Frontal cortex (tissue), 4 donors: ENCODE measurements around the gene TFPI. TPM values are rescaled to one million over a fixed set of nuclear protein-coding genes. Genes with fewer than 3 reads are reported as not detected.
"Not testable (repeated sequence)": the region's sequence is repeated elsewhere in the genome, so short reads cannot be mapped to it uniquely, and the experiment has no call there.

Experiments
- DNase-seq, 2 donors: peaks; one replicate each; pipeline ENCODE4 v3.0.0; 2012; ENCODE audit warnings: low spot score in 2 of 2
- FAIRE-seq: peaks from 2 replicates; lab custom pipeline; 2012; peaks lifted over from hg19 to GRCh38; lab: Jason Lieb, UNC
- total RNA-seq: library from RNA; depleted of rRNA; stranded (reverse); fragments of >200 nt; gene quantifications from one replicate; pipeline ENCODE4 v1.2.3, GENCODE V29; 2014
- donor health status: control.
- donor health status: control.
- donor health status: control.

The TFPI gene
- 27.7 TPM for total RNA-seq

DNA sequence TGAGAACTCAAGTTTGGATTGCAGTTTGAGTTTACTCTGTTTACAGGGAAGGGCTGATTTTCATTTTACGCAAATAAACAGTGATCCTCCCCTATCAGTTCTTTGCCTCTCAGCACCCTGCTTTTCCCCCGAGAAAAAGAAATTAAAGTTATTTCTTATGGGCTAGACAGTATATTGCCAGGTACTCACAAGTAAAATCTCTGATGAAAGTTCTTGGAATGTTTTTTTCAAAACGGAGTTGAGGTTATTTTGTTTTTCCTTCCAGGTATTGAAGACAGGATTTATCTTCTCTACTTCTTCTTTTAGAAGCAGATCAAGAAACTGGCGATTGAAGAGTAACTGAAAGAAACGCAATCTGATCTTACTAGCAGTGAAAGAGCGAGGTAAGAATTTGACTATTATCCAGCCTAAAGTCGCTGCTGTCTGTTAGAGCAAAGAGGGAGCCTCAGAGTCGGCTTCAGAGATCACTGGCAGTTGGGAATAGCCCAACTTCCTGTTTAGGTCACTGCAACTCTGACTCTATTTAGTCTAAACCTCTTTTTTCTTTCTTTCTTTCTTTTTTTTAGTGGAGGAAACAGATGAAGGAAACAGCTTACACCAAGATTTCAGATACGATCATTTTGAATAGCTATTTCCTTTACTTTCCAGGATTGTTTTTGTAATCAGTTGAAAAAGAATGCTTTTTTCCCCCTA is at the start of gene TFPI:
Gene TFPI (minus strand): TSS at position 425 of the 693 bp plus-strand sequence. CDS start 50,667 bp downstream, outside the sequence.
- no peak for FAIRE-seq
- no peak for DNase-seq

DNA sequence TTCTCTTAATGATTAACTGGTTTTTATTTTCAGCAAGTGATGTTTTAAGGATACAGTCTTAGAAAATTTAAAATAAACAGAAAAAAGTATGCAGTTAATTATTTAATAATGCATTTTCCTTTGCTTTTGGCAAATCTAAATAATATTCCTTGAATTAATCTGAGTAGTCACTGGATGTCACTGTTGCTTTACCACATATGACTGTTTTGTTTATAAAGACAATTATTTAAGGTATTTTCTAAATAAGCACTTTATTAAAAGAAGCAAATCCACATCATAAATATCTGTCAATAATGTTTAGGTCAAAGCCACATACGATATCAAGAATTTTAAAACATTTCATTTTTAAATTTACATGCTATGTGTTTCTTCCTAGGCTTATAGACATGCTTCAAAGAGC is 40.6 kb upstream of the TFPI start:
- DNase-seq (no peak), FAIRE-seq (peak; percentile 83)

DNA sequence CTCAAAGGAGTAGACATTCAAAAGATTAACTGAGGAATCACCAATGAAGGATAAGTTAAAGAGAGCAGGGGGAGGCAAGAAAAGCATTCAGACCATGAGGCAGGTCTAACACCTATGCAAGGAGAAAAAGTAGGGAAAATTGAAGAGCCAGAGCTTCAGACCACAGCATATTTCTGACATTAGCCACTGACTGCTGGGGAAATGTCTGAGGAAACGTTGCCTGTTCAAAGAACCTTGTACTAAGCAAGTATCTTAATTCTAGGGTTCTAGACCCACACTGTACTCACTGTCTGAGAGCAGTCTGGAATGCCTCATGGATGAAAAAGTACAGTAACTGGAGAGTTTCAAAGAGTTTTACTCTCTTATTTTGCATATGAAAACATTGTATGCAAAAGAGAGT is 39.5 kb upstream of the TFPI start:
- FAIRE-seq = no peak

DNA sequence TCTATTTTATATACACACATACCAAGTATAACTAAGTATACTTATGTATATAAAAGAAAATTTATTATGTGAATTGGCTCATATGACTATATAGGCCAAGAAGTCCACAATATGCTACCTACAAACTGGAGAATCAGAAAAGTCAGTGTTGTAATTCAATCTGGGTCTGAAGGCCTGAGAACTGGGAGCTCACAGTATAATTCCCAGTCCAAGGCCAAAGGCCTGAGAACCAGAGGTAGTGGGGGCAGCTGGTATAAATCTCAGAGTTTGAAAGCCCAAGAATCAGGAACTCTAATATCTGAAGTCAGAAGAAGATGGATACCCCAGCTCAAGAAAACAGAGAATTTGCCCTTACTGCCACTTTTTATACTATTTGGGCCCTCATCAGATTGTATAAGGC is 38.9 kb upstream of the TFPI start:
- DNase-seq (no peak), FAIRE-seq (no peak)

More for the DNA sequence above, 39.5 kb upstream of the TFPI start:
- DNase-seq = no peak

DNA sequence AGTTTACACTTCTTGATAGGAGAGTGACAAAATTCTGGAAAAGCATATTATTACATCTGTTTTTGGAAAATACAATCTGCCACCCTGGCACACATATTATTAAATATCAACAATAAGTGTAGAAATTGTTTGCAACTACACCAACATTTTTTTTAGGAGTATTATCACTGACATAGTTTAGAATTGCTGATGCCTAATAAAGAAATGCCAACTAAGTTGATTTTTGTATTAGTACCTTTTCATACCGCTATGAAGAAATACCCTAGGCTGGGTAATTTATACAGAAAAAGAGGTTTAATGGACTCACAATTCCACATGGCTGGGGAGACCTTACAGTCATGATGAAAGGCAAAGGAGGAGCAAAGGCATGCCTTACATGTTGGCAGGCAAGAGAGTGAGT is 35.9 kb upstream of the TFPI start:
- DNase-seq = no peak
- no peak for FAIRE-seq

DNA sequence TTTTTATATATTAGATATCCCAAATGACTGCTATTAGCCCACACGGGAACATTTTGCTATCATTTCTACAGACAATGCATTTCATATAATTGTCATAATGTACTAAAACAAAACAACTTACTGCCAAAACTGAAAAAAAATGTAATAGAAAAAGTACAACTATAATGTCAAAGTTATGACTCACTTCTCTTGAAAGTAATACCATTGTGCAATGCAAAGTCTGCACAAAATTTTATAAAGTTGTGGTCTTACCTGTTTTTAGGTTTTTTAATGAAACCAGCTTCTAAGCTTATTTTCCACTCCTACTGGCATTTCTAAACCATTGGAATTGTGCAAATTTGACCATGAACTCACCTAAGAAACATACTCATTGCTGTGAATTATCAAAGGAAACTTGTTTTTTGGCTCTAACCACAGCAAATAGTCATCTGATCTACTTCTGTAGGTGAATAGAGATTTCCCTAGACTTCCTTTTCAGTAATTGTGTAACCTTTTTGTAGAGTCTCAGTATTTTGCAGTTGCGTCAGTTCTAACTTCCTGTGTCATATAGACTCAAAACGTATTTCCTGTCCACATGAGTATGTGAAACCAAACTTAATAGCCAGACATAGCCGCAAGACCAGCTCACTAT is 31.9 kb upstream of the TFPI start:
- no peak for DNase-seq

DNA sequence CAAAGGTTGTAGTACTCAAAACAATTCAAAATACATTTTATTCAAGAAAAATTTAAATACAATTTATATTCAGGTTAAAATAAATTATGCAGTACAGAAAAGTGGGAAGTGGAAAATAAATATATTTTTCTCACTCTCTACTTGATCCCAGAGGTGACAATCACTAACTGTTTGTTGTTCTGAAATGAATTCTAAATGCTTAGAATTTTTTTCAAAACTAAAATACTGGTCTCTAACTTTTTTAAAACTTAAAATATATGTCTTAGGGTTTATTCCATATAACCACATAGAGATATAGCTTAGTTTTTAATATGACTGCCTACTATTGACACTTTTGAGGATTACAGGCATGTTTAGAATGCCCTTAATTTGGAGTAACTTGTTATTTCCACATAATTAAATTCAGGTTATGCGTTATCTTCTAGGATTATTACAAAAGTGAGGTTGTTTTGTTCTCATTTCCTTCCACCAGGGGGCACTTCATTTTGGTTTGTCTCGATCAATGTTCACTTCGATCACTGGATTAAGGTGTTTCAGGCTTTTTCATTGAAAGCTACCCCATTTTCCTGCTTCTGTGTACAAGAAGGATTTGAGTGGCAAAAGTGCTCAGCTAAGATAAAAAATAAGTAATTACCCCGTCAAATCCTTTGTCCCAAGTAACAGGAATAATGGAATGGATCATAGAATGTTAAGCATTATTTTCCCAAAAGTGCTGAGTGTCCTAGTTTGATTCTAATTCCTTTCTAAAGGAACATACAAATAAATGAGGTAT is 27.1 kb upstream of the TFPI start:
- DNase-seq (no peak), FAIRE-seq (no peak)

More for the DNA sequence above, 31.9 kb upstream of the TFPI start:
- FAIRE-seq = no peak

DNA sequence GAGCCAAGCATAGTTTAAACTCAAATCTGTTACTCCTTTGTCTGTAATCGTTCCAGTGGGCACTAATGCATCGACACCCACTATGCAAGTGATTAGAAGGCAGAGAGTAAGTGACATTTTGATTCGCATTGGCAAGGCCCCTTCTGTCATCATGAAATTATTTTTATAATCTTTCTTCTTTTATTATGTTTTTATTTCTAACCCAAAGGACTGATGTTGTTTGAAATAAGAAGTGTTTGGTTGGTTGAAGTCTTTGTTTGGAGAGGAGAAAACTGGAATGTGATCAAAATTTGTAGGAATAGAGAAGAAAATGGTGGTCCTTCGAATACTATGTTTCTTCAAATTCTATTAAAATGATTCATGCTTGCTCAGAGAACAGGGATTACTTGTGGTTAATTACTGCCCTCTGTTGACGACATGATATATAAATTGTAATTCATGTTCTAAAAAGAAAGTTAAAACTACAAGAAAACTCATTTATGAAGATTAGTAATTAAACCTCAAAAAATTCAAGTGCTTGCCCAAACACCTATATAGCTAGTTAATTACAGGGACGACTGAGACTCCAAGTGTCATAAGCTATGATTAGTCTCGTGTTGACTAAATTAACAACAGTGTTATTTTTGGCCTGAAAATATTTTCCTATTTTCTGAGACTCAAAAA is 26.4 kb upstream of the TFPI start:
- FAIRE-seq (peak; percentile 66), DNase-seq (no peak)

DNA sequence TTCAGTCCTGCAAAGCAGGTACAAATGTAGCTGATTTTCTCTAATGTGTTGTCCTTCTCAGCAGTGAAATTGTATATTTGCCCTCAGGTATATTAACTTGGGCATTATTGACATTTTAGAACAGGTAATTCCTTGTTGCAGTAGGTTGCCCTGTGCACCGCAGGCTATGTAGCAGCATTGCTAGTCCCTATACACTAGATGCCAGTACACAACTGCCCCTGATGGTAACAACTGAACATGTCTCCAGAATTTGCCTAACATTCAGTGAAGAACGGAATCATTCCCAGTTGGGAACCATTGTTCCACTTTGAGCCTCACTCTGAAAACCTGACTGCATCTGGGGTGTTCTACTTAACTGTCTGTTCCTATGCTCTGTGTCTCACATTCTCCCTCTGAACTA is 23.1 kb upstream of the TFPI start:
- FAIRE-seq (no peak), DNase-seq (no peak)

DNA sequence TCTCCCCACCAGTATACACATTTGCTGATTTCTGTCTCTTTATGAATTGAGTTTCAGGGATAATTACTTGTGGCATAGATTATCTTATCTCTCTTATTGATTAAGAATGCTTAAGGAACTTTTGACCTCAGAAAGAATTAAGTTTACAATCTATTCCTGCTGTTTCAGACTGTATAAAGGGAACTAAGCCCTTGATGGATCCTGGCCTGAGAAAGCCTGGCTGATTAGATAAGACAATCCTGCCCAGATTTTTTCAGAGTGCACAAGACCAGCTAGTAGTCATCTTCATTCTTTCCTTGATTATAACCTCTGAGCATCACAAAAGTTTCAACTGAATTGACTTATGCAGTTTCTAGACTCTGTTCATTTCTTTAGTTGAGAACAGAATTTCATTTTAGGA is 22.7 kb upstream of the TFPI start:
- FAIRE-seq (no peak), DNase-seq (no peak)

DNA sequence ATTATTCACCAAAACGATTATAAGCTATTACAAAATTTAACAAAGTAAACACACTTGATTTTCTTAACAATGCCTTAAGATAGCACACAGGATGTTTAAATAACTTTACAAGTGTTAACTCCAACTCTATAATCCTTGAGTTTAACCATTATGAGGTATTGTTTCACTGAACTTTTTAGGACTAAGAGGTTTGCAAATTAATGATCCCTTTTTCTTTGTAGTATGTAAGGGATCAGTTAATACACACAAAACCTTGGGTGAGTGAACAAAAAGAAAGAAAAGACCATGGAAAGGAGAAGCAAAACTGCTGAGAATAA is 21.5 kb upstream of the TFPI start:
- FAIRE-seq (no peak), DNase-seq (no peak)

DNA sequence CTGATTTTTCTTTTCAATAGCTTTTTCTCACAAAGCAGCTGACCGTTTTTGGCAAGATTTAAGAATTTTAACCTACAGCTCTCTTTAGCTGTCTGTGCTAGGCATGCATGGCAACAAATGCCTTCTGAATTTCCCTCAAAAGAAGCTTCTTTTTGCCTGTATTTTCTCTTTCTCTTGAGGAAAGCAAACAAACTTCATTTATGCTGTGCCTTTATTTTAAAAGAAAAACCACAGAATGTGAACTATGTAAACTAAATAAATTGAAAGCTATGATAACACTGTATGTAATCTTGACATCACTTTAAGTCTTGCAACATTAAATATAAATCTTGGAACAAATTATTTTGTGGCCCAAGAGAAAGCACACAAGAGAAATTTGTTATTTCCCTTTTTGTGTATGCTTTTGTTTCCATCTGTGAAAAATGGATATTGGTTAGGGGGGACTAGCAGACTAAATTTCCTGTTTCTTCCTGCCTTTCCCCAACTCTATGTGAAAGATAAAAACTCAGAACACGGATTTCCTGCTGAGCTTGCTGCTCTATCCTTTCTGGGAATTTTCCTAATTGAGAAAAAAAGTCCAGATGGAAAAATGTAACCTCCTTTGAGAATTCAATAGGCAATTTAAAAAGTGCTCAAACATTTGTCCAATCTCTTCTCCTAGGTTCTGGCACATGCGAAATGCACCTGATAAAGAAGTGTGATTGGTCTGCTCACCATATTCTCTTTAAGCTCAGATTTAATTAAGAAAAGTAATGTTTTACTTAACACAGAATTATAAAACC is 20.9 kb upstream of the TFPI start:
- no peak for DNase-seq
- FAIRE-seq = no peak

DNA sequence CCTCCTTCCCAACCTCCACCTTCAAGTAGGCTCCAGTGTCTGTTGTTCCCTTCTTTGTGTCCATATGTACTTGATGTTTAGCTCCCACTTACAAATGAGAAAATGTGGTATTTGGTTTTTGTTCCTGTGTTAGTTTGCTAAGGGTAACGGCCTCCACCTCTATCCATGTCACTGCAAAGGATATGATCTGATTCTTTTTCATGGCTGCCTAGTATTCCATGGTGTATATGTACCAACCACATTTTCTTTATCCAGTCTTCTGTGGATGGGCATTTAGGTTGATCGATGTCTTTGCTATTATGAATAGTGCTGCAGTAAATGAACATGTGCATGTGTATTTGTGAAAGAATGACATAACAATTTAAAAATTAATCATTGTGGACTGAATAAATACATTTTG is 19.5 kb upstream of the TFPI start:
- FAIRE-seq = no peak

DNA sequence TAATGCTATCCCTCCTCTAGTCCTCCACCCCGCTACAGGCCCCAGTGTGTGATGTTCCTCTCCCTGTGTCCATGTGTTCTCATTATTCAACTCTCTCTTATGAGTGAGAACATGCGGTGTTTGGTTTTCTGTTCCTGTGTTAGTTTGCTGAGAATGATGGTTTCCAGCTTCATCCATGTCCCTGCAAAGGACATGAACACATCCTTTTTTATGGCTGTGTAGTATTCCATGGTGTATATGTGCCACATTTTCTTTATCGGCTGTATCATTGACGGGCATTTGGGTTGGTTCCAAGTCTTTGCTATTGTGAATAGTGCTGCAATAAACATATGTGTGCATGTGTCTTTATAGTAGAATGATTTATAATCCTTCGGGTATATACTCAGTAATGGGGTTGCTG is 17.8 kb upstream of the TFPI start:
- not testable (repeated sequence) for FAIRE-seq, DNase-seq

More for the DNA sequence above, 19.5 kb upstream of the TFPI start:
- no peak for DNase-seq

DNA sequence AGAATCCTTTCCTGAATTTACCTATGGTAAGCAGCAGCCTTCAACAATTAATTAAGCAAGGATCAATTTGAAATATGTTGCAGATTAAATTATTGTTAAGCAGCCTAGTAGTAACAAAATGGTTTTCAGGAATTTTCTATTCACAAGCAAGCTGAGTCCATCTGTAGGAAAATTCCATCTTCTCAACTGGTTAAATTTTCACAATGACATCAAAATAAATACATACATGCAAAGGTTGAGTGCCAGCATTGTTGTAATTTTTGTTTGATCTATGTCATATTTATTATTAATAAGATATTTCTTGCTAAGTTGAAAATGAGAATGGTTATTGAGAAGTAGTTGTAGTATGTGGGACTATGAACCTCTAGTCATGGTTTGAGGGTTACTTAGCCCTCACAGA is 15.3 kb upstream of the TFPI start:
- FAIRE-seq = no peak
- DNase-seq = no peak

DNA sequence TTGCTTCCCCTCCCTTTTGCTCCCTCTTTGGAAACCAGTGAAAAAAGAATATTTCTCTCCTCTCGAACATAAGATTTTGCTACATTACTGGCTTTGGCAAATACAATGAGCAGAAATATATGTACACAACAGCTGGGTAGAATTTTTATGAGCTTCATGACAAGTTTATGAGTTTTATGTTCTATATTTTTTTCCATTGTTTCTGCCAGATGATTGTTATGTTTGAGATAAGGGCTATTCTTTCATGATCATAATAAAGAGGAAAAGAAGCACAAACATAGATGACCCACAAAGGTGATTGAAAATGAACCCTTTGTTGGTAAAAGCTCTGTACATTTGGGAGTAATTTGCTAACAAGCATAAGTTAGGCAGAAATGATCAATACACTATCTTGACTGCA is 14.8 kb upstream of the TFPI start:
- DNase-seq = no peak

DNA sequence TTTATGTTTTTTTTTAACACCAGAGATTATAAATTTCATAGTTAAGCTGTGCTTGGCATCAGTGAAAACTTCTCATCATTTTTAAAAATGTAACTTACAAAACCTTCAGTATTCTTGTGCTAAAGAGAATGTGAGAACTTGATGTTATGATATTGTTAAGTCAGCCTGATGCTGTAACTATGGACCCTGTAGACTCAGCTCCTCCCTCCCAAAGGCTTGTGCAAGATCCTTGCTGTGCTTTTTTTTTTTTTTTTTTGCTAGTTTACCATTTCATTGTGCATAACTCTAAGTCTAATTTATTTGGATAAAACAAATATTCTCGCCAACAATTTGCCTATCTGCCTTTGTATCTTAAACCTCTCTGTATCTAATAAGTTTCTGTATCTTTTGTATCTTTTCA is 12.9 kb upstream of the TFPI start:
- no peak for DNase-seq
- no peak for FAIRE-seq

More for the DNA sequence above, 14.8 kb upstream of the TFPI start:
- FAIRE-seq = no peak

DNA sequence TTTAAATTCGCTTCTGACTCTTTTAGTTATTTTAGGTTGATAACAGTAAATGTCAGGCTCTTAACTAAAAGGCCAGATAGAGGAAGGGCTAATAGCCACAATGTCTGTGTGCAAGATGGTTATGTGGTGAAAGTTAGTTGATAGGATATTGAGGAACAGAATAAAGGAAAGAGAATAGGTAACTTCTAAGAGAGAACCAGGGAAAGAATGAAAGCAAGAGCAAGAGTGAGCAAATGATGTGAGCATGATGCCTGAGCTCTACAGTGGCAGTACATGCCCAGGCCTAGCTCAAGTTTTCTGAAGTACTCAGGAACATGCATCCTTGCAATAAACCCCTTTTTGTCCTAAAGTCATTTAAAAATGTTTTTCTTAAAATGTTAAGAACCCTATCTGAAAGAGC is 12.5 kb upstream of the TFPI start:
- FAIRE-seq (no peak), DNase-seq (no peak)

DNA sequence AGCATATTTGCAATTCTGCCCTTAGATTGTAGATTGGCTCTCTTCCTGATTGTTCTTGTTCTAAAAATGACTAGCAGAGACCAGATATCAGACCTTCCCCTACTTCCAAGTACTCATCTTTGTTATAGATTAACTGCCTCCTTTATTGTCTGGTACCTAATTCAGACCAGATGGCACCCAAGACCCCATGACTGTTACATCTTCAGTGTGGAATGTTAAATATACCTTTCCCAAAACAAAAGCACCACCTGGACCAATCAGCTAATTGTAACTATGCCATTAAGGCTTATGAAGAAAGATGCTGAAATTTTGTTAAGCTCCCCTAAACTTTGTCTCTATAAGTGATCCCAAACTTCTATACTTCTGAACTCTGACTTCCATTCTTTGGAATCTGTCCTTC is 12.0 kb upstream of the TFPI start:
- FAIRE-seq = no peak
- no peak for DNase-seq

DNA sequence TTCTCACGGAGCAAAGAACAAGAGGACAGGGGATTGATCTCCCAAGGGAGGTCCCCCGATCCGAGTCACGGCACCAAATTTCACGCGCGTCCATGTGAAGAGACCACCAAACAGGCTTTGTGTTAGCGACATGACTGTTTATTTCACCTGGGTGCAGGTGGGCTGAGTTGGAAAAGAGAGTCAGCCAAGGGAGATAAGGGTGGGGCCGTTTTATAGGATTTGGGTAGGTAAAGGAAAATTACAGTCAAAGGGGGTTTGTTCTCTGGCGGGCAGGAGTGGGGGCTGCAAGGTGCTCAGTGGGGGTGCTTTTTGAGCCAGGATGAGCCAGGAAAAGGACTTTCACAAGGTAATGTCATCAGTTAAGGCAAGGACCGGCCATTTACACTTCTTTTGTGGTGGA is 11.4 kb upstream of the TFPI start:
- DNase-seq, FAIRE-seq: not testable (repeated sequence)
